Neural crest cell (in vitro differentiated cells): ENCODE measurements around the gene NT5DC1. TPM values are rescaled to one million over a fixed set of nuclear protein-coding genes. Genes with fewer than 3 reads are reported as not detected.

Experiments used
- DNase-seq: peaks from one replicate; pipeline ENCODE4 v3.0.0; 2021; ENCODE audit warnings: low read depth, mixed read lengths, low spot score
- H3K27ac Mint-ChIP-seq: one replicate; pipeline ENCODE4 v1.8.0; 2021; ENCODE audit warnings: mild to moderate bottlenecking, mixed read lengths; ENCODE audit not compliant: unreplicated experiment
- H3K27me3 Mint-ChIP-seq: 2 replicates; pipeline ENCODE4 v1.8.0; 2021; ENCODE audit warnings: low read depth, mild to moderate bottlenecking, mixed read lengths
- H3K36me3 Mint-ChIP-seq: 2 replicates; pipeline ENCODE4 v1.8.0; 2021; ENCODE audit warnings: low read depth, mild to moderate bottlenecking, mixed read lengths
- H3K4me1 Mint-ChIP-seq: 2 replicates; pipeline ENCODE4 v1.8.0; 2021; ENCODE audit warnings: mixed read lengths
- H3K4me3 Mint-ChIP-seq: one replicate; pipeline ENCODE4 v1.8.0; 2021; ENCODE audit warnings: mild to moderate bottlenecking, mixed read lengths
- H3K9me3 Mint-ChIP-seq: 2 replicates; pipeline ENCODE4 v1.8.0; 2021; ENCODE audit warnings: mixed read lengths
- total RNA-seq: library from RNA; stranded (reverse); gene quantifications from 2 replicates; pipeline ENCODE4 v1.2.1, GENCODE V29; 2021
- TF ChIP-seq, protein P1 (sequence below): fragments of 200-600 bp; sonication (generic); conservative IDR thresholded peaks from 2 replicates; pipeline ENCODE4 v1.5.0; 2021; ENCODE audit warnings: antibody characterized with exemption, mild to moderate bottlenecking

The NT5DC1 gene
- total RNA-seq, 1 donor from 2014 or later, result 33.2 TPM

- Mint-ChIP-seq H3K27ac (no peak overlapping the region), H3K4me1 (no peaks in the 10 kb centered on the region), H3K36me3 (no peaks in the 10 kb centered on the region), H3K9me3 (no peaks in the 10 kb centered on the region), H3K4me3 (no peak overlapping the region), H3K27me3 (no peaks in the 10 kb centered on the region)
- no peak for DNase-seq
- TF ChIP-seq, protein P1, sequence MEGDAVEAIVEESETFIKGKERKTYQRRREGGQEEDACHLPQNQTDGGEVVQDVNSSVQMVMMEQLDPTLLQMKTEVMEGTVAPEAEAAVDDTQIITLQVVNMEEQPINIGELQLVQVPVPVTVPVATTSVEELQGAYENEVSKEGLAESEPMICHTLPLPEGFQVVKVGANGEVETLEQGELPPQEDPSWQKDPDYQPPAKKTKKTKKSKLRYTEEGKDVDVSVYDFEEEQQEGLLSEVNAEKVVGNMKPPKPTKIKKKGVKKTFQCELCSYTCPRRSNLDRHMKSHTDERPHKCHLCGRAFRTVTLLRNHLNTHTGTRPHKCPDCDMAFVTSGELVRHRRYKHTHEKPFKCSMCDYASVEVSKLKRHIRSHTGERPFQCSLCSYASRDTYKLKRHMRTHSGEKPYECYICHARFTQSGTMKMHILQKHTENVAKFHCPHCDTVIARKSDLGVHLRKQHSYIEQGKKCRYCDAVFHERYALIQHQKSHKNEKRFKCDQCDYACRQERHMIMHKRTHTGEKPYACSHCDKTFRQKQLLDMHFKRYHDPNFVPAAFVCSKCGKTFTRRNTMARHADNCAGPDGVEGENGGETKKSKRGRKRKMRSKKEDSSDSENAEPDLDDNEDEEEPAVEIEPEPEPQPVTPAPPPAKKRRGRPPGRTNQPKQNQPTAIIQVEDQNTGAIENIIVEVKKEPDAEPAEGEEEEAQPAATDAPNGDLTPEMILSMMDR, result no peak
Observed at GRCh38 chr6:116205281-116205680, 104.6 kb downstream of the NT5DC1 start.

DNA sequence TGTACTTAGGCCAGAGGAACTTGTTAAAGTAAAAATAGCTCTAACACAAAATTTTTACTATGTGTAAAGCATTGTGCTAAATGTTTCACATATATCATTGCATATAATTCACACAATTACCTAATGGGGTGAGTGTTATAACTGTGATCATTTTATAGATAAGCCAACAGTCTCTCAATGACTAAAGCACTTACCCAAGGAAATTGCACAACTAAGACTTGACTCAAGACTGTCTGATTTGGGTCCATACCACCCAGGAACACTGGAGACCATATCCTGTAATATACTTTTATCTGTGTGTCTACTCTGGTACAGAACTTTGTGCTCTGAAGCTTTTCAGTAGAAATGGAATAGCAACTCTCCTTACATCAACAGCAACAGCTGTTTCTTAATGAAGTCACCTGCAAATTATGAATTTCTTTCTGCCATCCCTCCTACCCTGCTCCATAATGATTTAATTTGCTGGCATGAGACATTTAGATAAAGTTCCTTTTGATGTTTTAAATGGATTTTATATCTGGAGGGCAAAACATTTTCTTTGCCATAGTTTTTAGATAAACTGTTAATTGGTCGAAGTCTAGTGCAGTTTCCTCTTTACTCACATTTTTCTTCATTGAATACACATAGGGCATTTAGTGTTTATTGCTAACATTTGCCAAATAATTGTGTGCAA, 105.7 kb downstream of the NT5DC1 start:
- H3K4me1 Mint-ChIP-seq, result no peaks in the 10 kb centered on the region
- no peaks in the 10 kb centered on the region for H3K36me3 Mint-ChIP-seq
- no peaks in the 10 kb centered on the region for H3K27me3 Mint-ChIP-seq

GRCh38 chr6:116208056-116208785, 107.6 kb downstream of the NT5DC1 start:
- no peaks in the 10 kb centered on the region for H3K4me1 Mint-ChIP-seq
- H3K27me3 Mint-ChIP-seq, result no peaks in the 10 kb centered on the region
- no peaks in the 10 kb centered on the region for H3K9me3 Mint-ChIP-seq
- H3K4me3 Mint-ChIP-seq, result no peak overlapping the region
- DNase-seq, result no peak
- H3K36me3 Mint-ChIP-seq, result no peaks in the 10 kb centered on the region
- H3K27ac Mint-ChIP-seq, result no peak overlapping the region
- TF ChIP-seq, protein P1, result no peak

More for the DNA sequence above, 105.7 kb downstream of the NT5DC1 start:
- Mint-ChIP-seq H3K9me3 (no peaks in the 10 kb centered on the region), H3K4me3 (no peak overlapping the region), H3K27ac (no peak overlapping the region)
- DNase-seq, result no peak
- TF ChIP-seq, protein P1, result no peak

DNA sequence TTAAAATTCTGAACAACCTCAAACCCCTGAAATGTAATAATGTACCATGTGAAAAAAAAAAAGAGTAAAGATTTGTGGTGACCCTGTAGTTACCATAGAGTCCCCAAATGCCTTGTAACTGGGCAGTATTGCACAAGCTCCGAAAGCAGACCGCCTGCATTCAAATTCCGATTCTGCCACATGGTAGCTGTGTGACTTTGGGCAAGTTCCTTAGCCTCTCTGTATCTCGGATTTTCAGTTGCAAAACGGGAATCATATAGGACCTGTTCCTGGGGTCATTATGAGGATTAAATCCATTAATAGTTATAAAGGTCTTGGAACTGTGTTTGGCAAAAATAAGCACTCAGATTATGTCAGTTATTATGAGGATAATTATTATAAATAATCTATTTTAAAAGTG, 109.7 kb downstream of the NT5DC1 start:
- TF ChIP-seq, protein P1, result no peak
- Mint-ChIP-seq H3K4me1 (no peaks in the 10 kb centered on the region), H3K27me3 (no peaks in the 10 kb centered on the region)

DNA sequence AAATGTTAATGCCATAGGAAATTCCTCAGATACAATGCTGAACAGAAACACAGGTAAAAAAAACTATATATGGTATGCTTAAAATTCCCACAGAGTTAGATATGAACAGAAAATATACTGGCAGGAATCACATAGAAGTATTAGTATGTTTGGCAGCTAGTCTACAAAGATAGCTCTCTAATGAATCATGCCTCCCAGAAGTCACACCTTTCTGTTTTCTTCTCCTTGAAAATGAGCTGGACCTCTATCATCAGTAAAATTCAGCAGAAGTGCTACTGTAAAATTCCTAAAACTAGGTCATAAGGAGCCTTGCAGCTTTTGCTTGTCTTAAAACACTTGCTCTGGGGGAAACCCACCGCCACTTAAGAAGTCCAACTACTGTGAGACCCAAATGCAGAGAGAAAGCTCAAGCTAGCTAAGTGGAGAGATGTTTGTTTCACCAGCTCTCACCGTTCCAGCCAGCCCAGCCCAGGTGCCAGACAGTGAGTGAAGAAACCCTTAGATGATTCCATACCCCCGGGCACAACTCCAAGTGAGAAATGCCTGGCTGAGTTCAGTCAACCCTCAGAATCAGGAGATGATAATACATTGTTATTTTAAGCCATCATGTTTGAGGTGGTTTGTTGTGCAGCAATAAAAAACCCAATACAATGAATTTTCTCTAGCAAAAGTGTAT, 110.2 kb downstream of the NT5DC1 start:
- no peaks in the 10 kb centered on the region for H3K27me3 Mint-ChIP-seq
- H3K36me3 Mint-ChIP-seq, result no peaks in the 10 kb centered on the region
- no peak overlapping the region for H3K4me3 Mint-ChIP-seq
- TF ChIP-seq, protein P1, result no peak
- no peak for DNase-seq
- H3K9me3 Mint-ChIP-seq, result no peaks in the 10 kb centered on the region
- H3K4me1 Mint-ChIP-seq, result no peaks in the 10 kb centered on the region
- H3K27ac Mint-ChIP-seq, result no peak overlapping the region

More for the DNA sequence above, 109.7 kb downstream of the NT5DC1 start:
- H3K36me3 Mint-ChIP-seq, result no peaks in the 10 kb centered on the region
- H3K9me3 Mint-ChIP-seq, result no peaks in the 10 kb centered on the region
- H3K27ac Mint-ChIP-seq, result no peak overlapping the region
- DNase-seq, result no peak
- H3K4me3 Mint-ChIP-seq, result no peak overlapping the region
